ENCODE measurements around the gene ARHGAP6. TPM values are rescaled to one million over a fixed set of nuclear protein-coding genes. Genes with fewer than 3 reads are reported as not detected.

The ARHGAP6 gene
- total RNA-seq, 1 experiment from 2014 or later: not detected

DNA sequence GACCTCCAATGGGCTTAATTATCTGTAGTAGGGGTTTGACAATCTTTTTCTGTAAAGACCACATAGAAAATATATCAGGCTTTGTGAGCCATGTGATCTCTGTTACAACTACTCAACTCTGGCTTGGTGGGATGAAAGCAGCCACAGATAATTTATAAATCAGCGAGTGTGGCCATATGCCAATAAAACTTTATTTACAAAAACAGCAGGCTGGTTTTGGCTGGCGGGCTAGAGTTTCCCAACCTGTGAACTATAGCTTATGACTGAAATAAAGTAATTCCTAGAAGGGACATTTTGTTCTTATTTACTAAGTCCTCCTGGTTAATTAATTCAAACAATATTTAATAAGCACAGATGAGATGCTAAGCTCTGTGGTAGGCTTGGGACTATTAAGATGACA lies 408.4 kb downstream of the ARHGAP6 start:
- TF ChIP-seq, protein P1, sequence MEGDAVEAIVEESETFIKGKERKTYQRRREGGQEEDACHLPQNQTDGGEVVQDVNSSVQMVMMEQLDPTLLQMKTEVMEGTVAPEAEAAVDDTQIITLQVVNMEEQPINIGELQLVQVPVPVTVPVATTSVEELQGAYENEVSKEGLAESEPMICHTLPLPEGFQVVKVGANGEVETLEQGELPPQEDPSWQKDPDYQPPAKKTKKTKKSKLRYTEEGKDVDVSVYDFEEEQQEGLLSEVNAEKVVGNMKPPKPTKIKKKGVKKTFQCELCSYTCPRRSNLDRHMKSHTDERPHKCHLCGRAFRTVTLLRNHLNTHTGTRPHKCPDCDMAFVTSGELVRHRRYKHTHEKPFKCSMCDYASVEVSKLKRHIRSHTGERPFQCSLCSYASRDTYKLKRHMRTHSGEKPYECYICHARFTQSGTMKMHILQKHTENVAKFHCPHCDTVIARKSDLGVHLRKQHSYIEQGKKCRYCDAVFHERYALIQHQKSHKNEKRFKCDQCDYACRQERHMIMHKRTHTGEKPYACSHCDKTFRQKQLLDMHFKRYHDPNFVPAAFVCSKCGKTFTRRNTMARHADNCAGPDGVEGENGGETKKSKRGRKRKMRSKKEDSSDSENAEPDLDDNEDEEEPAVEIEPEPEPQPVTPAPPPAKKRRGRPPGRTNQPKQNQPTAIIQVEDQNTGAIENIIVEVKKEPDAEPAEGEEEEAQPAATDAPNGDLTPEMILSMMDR (IDR thresholded peaks at IDR 0.05; ENCODE audit: unreplicated experiment): no peak
- BruUV-seq (replicated peaks): no TSS peak
- intact Hi-C loops (cut with micrococcal nuclease): no loop called here
- Mint-ChIP-seq H3K4me1 (ENCODE audit: insufficient read depth, unreplicated experiment) (no peaks in the 10 kb centered on the region), H3K27ac (ENCODE audit: low read depth, unreplicated experiment) (no peak overlapping the region), H3K36me3 (ENCODE audit: insufficient read depth, unreplicated experiment) (no peaks in the 10 kb centered on the region), H3K9me3 (ENCODE audit: unreplicated experiment) (no peaks in the 10 kb centered on the region), H3K4me3 (ENCODE audit: unreplicated experiment) (no peak overlapping the region), H3K27me3 (ENCODE audit: insufficient read depth, unreplicated experiment) (peaks cover 41% of the 10 kb centered on the region)
- DNase-seq (ENCODE audit: unreplicated experiment): no peak
- CTCF ChIA-PET: no interaction called here
- POLR2A ChIA-PET: no interaction called here

DNA sequence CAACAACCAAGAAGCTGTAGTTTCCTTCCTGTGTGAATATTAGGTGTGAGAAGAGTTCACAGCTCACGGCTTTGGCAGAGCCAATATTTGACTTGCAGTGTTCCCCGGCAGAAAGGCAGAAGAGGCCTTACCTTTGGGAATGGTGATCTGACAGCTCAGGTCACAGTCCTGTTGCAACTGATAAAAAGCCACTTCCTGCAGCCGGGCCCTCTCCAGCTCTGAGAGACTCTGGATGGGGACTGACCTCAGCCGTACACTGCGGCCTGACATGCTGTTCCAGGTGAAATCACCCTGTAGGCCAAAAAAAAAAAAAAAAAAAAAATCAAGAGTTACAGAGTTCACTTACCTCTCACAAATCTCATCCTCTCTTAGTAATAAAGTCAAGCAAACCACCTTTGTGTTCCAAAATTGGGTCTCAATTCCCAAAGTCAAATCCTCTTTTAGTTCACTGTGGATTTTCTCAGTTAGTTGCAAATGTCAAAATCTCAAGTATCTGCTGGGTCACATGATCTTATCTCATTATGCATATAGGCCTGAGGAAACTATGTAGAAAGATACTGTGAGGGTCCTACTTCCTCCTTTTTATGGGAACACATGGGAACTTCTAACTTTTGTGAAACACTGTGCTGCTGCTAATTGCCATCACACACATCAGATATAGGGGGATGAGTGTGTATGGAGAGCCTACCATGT lies 411.2 kb downstream of the ARHGAP6 start:
- DNase-seq (ENCODE audit: unreplicated experiment): no peak
- no peak overlapping the region for H3K4me3 Mint-ChIP-seq (ENCODE audit: unreplicated experiment)
- no peaks in the 10 kb centered on the region for H3K4me1 Mint-ChIP-seq (ENCODE audit: insufficient read depth, unreplicated experiment)
- no peak overlapping the region for H3K27ac Mint-ChIP-seq (ENCODE audit: low read depth, unreplicated experiment)
- TF ChIP-seq, protein P1 (IDR thresholded peaks at IDR 0.05; ENCODE audit: unreplicated experiment): no peak
- POLR2A ChIA-PET: no interaction called here
- CTCF ChIA-PET: interaction anchor here (0.5 kb wide), 1 partner anchor 102 kb away, joined by 3 read pairs; no protein-coding TSS in a partner anchor
- H3K27me3 Mint-ChIP-seq (ENCODE audit: insufficient read depth, unreplicated experiment): peaks cover 48% of the 10 kb centered on the region
- intact Hi-C loops (cut with micrococcal nuclease): no loop called here
- H3K36me3 Mint-ChIP-seq (ENCODE audit: insufficient read depth, unreplicated experiment): no peaks in the 10 kb centered on the region
- no peaks in the 10 kb centered on the region for H3K9me3 Mint-ChIP-seq (ENCODE audit: unreplicated experiment)
- no TSS peak for BruUV-seq (replicated peaks)

DNA sequence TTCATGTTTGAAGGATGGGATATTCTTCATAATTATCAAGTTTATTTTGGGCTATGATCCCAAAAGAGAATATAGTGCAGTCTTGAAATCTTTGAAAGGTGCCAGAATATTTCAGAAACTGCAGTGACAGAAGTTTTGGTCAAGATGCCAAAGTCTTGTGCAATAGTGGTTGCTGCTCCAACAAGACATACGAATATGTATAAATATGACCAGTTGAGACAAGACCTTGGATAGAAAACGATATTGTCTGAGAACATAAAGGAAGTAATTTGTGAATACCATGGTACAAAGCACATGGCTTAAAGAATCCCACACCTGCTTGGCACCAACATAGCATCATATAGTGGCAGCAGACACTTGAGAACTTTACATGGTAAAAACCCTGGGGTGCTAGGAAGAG lies 421.1 kb downstream of the ARHGAP6 start:
- peak; percentile 79 for DNase-seq (ENCODE audit: unreplicated experiment)
- intact Hi-C loops (cut with micrococcal nuclease): no loop called here
- Mint-ChIP-seq H3K4me3 (ENCODE audit: unreplicated experiment) (no peak overlapping the region), H3K9me3 (ENCODE audit: unreplicated experiment) (no peaks in the 10 kb centered on the region), H3K27me3 (ENCODE audit: insufficient read depth, unreplicated experiment) (no peaks in the 10 kb centered on the region), H3K36me3 (ENCODE audit: insufficient read depth, unreplicated experiment) (no peaks in the 10 kb centered on the region), H3K27ac (ENCODE audit: low read depth, unreplicated experiment) (peak overlapping the region; percentile 42), H3K4me1 (ENCODE audit: insufficient read depth, unreplicated experiment) (peaks cover 18% of the 10 kb centered on the region)
- ChIA-PET POLR2A (interaction anchor here (0.6 to 1.1 kb wide), 3 partner anchors 84 to 99 kb away, joined by 3 to 5 read pairs (median 3); no protein-coding TSS in a partner anchor), CTCF (interaction anchor here (0.7 to 0.8 kb wide), 2 partner anchors 76 to 621 kb away, joined by 3 to 5 read pairs; no protein-coding TSS in a partner anchor)
- no TSS peak for BruUV-seq (replicated peaks)
- TF ChIP-seq, protein P1 (IDR thresholded peaks at IDR 0.05; ENCODE audit: unreplicated experiment): no peak

DNA sequence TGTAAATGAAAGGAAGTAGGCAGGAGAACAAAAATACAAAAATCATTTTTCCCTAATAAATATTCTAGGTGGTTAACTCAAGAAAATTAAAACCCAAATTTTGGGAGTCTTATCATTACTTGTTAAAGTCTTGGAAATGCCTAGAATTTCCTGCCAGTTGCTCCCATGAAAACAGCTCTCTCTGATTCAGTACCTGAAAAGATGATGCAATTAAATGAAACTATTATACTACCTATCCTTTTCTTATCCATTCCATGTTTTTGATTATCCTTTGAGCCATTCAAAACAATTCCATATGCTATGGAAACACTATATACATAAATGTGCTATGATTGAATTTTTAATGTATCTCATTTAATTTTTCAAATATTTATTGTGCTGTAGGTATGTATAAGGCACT lies 423.0 kb downstream of the ARHGAP6 start:
- DNase-seq (ENCODE audit: unreplicated experiment): no peak
- no peak overlapping the region for H3K4me3 Mint-ChIP-seq (ENCODE audit: unreplicated experiment)
- TF ChIP-seq, protein P1 (IDR thresholded peaks at IDR 0.05; ENCODE audit: unreplicated experiment): no peak
- intact Hi-C loops (cut with micrococcal nuclease): no loop called here
- no peaks in the 10 kb centered on the region for H3K27me3 Mint-ChIP-seq (ENCODE audit: insufficient read depth, unreplicated experiment)
- ChIA-PET POLR2A (interaction anchor here (0.6 to 1.1 kb wide), 6 partner anchors 90 to 1053 kb away, joined by 3 to 4 read pairs (median 3); no protein-coding TSS in a partner anchor), CTCF (interaction anchor here (0.6 to 0.9 kb wide), 4 partner anchors 8 to 289 kb away, joined by 3 to 4 read pairs (median 3); no protein-coding TSS in a partner anchor)
- peak overlapping the region; percentile 4 for H3K27ac Mint-ChIP-seq (ENCODE audit: low read depth, unreplicated experiment)
- H3K9me3 Mint-ChIP-seq (ENCODE audit: unreplicated experiment): no peaks in the 10 kb centered on the region
- H3K4me1 Mint-ChIP-seq (ENCODE audit: insufficient read depth, unreplicated experiment): peaks cover 18% of the 10 kb centered on the region
- no TSS peak for BruUV-seq (replicated peaks)
- no peaks in the 10 kb centered on the region for H3K36me3 Mint-ChIP-seq (ENCODE audit: insufficient read depth, unreplicated experiment)

All from MCF 10A (cell line).